Fibroblast of gingiva (primary cell): ENCODE measurements around the gene ARPC5.
"Not testable (repeated sequence)": the region's sequence is repeated elsewhere in the genome, so short reads cannot be mapped to it uniquely, and the experiment has no call there.

Experiments used
- DNase-seq: peaks from one replicate; pipeline ENCODE4 v3.0.0-alpha.2; 2011; ENCODE audit warnings: low read depth

ARPC5 gene

GRCh38 chr1:183646776-183647175, 11.2 kb upstream of the ARPC5 start:
- no peak for DNase-seq

- DNase-seq, result no peak
Observed at GRCh38 chr1:183645531-183645930, 9.9 kb upstream of the ARPC5 start.

- DNase-seq, result no peak
Observed at GRCh38 chr1:183642166-183642565, 6.6 kb upstream of the ARPC5 start.

GRCh38 chr1:183640193-183640592, 4.6 kb upstream of the ARPC5 start:
- no peak for DNase-seq

GRCh38 chr1:183638649-183639387, 3.2 kb upstream of the ARPC5 start:
- no peak for DNase-seq

- no peak for DNase-seq
Observed at GRCh38 chr1:183636783-183637182, 1.2 kb upstream of the ARPC5 start.

GRCh38 chr1:183636334-183636682, 725 bp upstream of the ARPC5 start:
- no peak for DNase-seq

GRCh38 chr1:183635099-183635605, 431 bp downstream of the ARPC5 start:
- no peak for DNase-seq

- DNase-seq, result no peak
Observed at GRCh38 chr1:183634429-183635065, 1.0 kb downstream of the ARPC5 start.

GRCh38 chr1:183633676-183634343, 1.8 kb downstream of the ARPC5 start:
- peak; percentile 82 for DNase-seq

- DNase-seq, result no peak
Observed at GRCh38 chr1:183632964-183633363, 2.6 kb downstream of the ARPC5 start.

GRCh38 chr1:183632114-183632513, 3.5 kb downstream of the ARPC5 start:
- peak; percentile 79 for DNase-seq

GRCh38 chr1:183630748-183631147, 4.8 kb downstream of the ARPC5 start:
- peak; percentile 66 for DNase-seq

- DNase-seq, result no peak
Observed at GRCh38 chr1:183628537-183628936, 7.0 kb downstream of the ARPC5 start.

GRCh38 chr1:183626236-183626635, 9.3 kb downstream of the ARPC5 start:
- DNase-seq, result not testable (repeated sequence)

- peak; percentile 44 for DNase-seq
Observed at GRCh38 chr1:183622884-183623785, 12.4 kb downstream of the ARPC5 start.

GRCh38 chr1:183622013-183622412, 13.6 kb downstream of the ARPC5 start:
- no peak for DNase-seq

- no peak for DNase-seq
Observed at GRCh38 chr1:183620311-183620710, 15.3 kb downstream of the ARPC5 start.

- no peak for DNase-seq
Observed at GRCh38 chr1:183619781-183620180, 15.8 kb downstream of the ARPC5 start.

- not testable (repeated sequence) for DNase-seq
Observed at GRCh38 chr1:183618202-183618601, 17.4 kb downstream of the ARPC5 start.

GRCh38 chr1:183612975-183613374, 22.6 kb downstream of the ARPC5 start:
- DNase-seq, result not testable (repeated sequence)

- DNase-seq, result no peak
Observed at GRCh38 chr1:183612407-183612806, 23.2 kb downstream of the ARPC5 start.
